DND-41 (cell line): Measurements from ENCODE around the gene HYCC1.

Experiments
- ATAC-seq: fragments of 200-7000 bp; cut with Tn5 transposase; 3 replicates; pipeline ENCODE4 v1.9.1; 2021; ENCODE audit warnings: low read depth; ENCODE audit not compliant: insufficient read depth
- DNase-seq: peaks from one replicate; pipeline ENCODE4 v3.0.0-alpha.2; 2020
- H2AFZ ChIP-seq: 2 replicates; pipeline ENCODE4 v1.6.0; 2012; ENCODE audit warnings: low read depth, low read length
- H3K27ac ChIP-seq: 2 replicates; pipeline ENCODE4 v1.5.1; 2012; ENCODE audit warnings: low read length, inconsistent platforms
- H3K27me3 ChIP-seq: fragments of 200-600 bp; sonication (generic); 2 replicates; pipeline ENCODE4 v1.6.0; 2012; ENCODE audit warnings: low read length, mild to moderate bottlenecking, inconsistent platforms; ENCODE audit not compliant: insufficient read depth, poor library complexity
- H3K36me3 ChIP-seq: 2 replicates; pipeline ENCODE4 v1.5.1; 2012; ENCODE audit warnings: low read length, inconsistent platforms; ENCODE audit not compliant: insufficient read depth
- H3K4me1 ChIP-seq: 2 replicates; pipeline ENCODE4 v1.5.1; 2012; ENCODE audit warnings: mild to moderate bottlenecking, low read length; ENCODE audit not compliant: insufficient read depth
- H3K4me2 ChIP-seq: 2 replicates; pipeline ENCODE4 v1.6.0; 2012; ENCODE audit warnings: mild to moderate bottlenecking, moderate library complexity, low read length, inconsistent platforms; ENCODE audit not compliant: insufficient read depth
- H3K4me3 ChIP-seq, 2 experiments: fragments of 200-600 bp in 1 of 2; shearing (Covaris generic) in 1 of 2; 2 replicates each; pipeline ENCODE4 v1.5.1; 2012 to 2016; ENCODE audit warnings: inconsistent platforms in 2 of 2, low read length in 2 of 2, mild to moderate bottlenecking in 2 of 2, low read depth in 1 of 2, moderate library complexity in 1 of 2
- H3K79me2 ChIP-seq: 2 replicates; pipeline ENCODE4 v1.6.0; 2012; ENCODE audit warnings: low read length, inconsistent platforms; ENCODE audit not compliant: insufficient read depth
- H3K9ac ChIP-seq: 2 replicates; pipeline ENCODE4 v1.6.0; 2012; ENCODE audit warnings: low read depth, mild to moderate bottlenecking, inconsistent platforms, low read length, moderate library complexity
- H3K9me3 ChIP-seq: 2 replicates; pipeline ENCODE4 v1.5.1; 2012; ENCODE audit warnings: low read length, moderate library complexity, mild to moderate bottlenecking, inconsistent platforms; ENCODE audit not compliant: insufficient read depth, severe bottlenecking
- H4K20me1 ChIP-seq: 2 replicates; pipeline ENCODE4 v1.6.0; 2012; ENCODE audit warnings: low read length; ENCODE audit not compliant: insufficient read depth
- EZH2 ChIP-seq: IDR thresholded peaks from 3 replicates; pipeline ENCODE4 v1.6.1; 2012; ENCODE audit warnings: borderline replicate concordance, low read depth, mild to moderate bottlenecking, moderate library complexity, low read length, inconsistent platforms; ENCODE audit not compliant: severe bottlenecking
- TF ChIP-seq, protein P1 (sequence below): IDR thresholded peaks from 2 replicates; pipeline ENCODE4 v1.5.1; 2012; ENCODE audit warnings: borderline replicate concordance, low read length, moderate library complexity, mild to moderate bottlenecking; ENCODE audit not compliant: poor library complexity, severe bottlenecking; ENCODE audit errors: extremely low read depth

HYCC1 gene

GRCh38 chr7:23022258-23022769 lies 8.4 kb upstream of the HYCC1 start:
- Histone ChIP-seq H3K4me1 (peaks cover 2% of the 10 kb centered on the region; the same call in 1 of the 2 replicates), H3K27me3 (peaks cover 32% of the 10 kb centered on the region), H3K9me3 (no peaks in the 10 kb centered on the region), H3K4me3 (no peak overlapping the region), H3K79me2 (no peaks in the 10 kb centered on the region), H3K36me3 (no peaks in the 10 kb centered on the region), H4K20me1 (no peaks in the 10 kb centered on the region), H3K4me2 (no peak overlapping the region), H3K27ac (no peak overlapping the region), H2AFZ (no peak overlapping the region), H3K9ac (no peak overlapping the region)
- ATAC-seq, result no peak
- no peak for DNase-seq
- TF ChIP-seq, protein P1, sequence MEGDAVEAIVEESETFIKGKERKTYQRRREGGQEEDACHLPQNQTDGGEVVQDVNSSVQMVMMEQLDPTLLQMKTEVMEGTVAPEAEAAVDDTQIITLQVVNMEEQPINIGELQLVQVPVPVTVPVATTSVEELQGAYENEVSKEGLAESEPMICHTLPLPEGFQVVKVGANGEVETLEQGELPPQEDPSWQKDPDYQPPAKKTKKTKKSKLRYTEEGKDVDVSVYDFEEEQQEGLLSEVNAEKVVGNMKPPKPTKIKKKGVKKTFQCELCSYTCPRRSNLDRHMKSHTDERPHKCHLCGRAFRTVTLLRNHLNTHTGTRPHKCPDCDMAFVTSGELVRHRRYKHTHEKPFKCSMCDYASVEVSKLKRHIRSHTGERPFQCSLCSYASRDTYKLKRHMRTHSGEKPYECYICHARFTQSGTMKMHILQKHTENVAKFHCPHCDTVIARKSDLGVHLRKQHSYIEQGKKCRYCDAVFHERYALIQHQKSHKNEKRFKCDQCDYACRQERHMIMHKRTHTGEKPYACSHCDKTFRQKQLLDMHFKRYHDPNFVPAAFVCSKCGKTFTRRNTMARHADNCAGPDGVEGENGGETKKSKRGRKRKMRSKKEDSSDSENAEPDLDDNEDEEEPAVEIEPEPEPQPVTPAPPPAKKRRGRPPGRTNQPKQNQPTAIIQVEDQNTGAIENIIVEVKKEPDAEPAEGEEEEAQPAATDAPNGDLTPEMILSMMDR, result no peak
- no peak for TF ChIP-seq EZH2

GRCh38 chr7:23021596-23021995 lies 7.7 kb upstream of the HYCC1 start:
- Histone ChIP-seq H3K4me3 (no peak overlapping the region), H3K4me2 (no peak overlapping the region), H2AFZ (no peak overlapping the region), H3K9ac (no peak overlapping the region), H3K27ac (no peak overlapping the region), H3K36me3 (no peaks in the 10 kb centered on the region), H3K79me2 (no peaks in the 10 kb centered on the region), H4K20me1 (no peaks in the 10 kb centered on the region), H3K27me3 (peaks cover 28% of the 10 kb centered on the region), H3K4me1 (peaks cover 9% of the 10 kb centered on the region; the same call in 1 of the 2 replicates), H3K9me3 (no peaks in the 10 kb centered on the region)
- DNase-seq (no peak), ATAC-seq (no peak)
- TF ChIP-seq, protein P1, result no peak
- no peak for TF ChIP-seq EZH2

- Histone ChIP-seq H4K20me1 (no peaks in the 10 kb centered on the region), H3K79me2 (no peaks in the 10 kb centered on the region), H3K27me3 (peaks cover 28% of the 10 kb centered on the region), H3K9ac (no peak overlapping the region), H3K27ac (no peak overlapping the region), H2AFZ (no peak overlapping the region), H3K4me3 (no peak overlapping the region), H3K4me1 (peaks cover 9% of the 10 kb centered on the region; the same call in 1 of the 2 replicates), H3K4me2 (no peak overlapping the region), H3K9me3 (no peaks in the 10 kb centered on the region), H3K36me3 (no peaks in the 10 kb centered on the region)
- DNase-seq (no peak), ATAC-seq (no peak)
- TF ChIP-seq, protein P1, result no peak
- no peak for TF ChIP-seq EZH2
Observed at GRCh38 chr7:23020742-23021401, 6.9 kb upstream of the HYCC1 start.
